ENCODE results near the gene NFKBIA. TPM values are rescaled to one million over a fixed set of nuclear protein-coding genes. Genes with fewer than 3 reads are reported as not detected.
A peak's percentile ranks its signal among the peaks of the same experiment; 100 is the strongest.
"Not testable (repeated sequence)": the region's sequence is repeated elsewhere in the genome, so short reads cannot be mapped to it uniquely, and the experiment has no call there.

The NFKBIA gene
- total RNA-seq, 1 donor, result 252 TPM

DNA sequence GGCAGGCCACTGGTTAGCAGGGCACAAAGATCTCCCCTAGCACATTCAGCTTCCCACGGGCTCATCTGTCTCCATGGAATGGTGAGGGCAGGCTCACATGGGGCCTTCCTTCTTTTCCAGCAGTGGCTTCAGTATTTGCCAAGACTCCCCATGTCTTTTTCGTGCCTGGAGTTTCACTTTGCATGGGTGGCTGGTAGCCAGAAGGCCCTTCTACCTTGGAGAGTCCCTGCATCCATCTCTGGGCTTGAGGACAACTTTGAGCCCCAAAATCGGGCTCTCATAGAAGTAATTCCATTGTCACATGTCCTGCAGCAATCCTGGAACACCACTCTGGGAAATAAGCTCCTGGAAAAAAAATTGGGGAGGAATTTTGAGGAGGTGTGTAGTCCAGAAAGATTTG is 42.1 kb downstream of the NFKBIA start:
- H3K4me3 ChIP-seq (ENCODE audit: low read depth, low read length), result no peak overlapping the region
- TF ChIP-seq CTCF (IDR thresholded peaks at IDR 0.05; ENCODE audit: insufficient read depth, low read depth, low read length), result no peak
- no peak for DNase-seq (ENCODE audit: low read depth)

DNA sequence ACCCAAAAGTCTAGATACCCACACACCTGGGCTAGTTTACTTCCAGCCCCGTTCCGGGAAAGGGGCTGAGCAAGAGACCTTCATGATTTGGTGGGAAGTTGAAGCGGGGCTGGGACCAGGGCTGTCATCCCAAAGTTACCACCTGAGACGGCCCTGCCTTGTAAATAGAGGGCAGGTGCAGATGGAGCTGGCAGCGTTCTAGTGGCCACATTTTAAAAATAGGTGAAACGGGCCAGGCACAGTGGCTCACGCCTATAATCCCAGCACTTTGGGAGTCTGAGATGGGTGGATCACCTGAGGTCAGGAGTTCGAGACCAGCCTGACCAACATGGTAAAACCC is 43.4 kb downstream of the NFKBIA start:
- no peak overlapping the region for H3K4me3 ChIP-seq (ENCODE audit: low read depth, low read length)
- DNase-seq (ENCODE audit: low read depth), result no peak
- TF ChIP-seq CTCF (IDR thresholded peaks at IDR 0.05; ENCODE audit: insufficient read depth, low read depth, low read length), result no peak

DNA sequence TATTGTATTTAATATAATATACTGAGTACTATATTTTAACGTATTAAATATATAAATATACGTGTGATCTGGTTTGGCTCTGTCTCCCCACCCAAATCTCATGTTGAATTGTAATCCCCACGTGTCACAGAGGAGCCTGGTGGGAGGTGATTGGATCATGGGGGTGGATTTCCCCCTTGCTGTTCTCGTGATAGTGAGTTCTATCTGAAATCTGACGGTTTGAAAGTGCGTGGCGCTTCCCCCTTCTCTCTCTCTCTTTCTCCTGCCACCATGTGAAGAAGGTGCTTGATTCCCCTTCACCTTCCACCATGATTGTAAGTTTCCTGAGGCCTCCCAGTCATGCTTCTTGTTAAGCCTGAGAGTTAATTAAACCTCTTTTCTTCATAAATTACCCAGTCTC is 44.9 kb downstream of the NFKBIA start:
- not testable (repeated sequence) for DNase-seq (ENCODE audit: low read depth); H3K4me3 ChIP-seq (ENCODE audit: low read depth, low read length)

GRCh38 chr14:35355981-35356841 is 48.3 kb downstream of the NFKBIA start:
- DNase-seq (ENCODE audit: low read depth), result peak; percentile 64
- TF ChIP-seq CTCF (IDR thresholded peaks at IDR 0.05; ENCODE audit: insufficient read depth, low read depth, low read length), result no peak
- no peak overlapping the region for H3K4me3 ChIP-seq (ENCODE audit: low read depth, low read length)

GRCh38 chr14:35355235-35355634 is 49.3 kb downstream of the NFKBIA start:
- not testable (repeated sequence) for DNase-seq (ENCODE audit: low read depth); H3K4me3 ChIP-seq (ENCODE audit: low read depth, low read length)

- H3K4me3 ChIP-seq (ENCODE audit: low read depth, low read length), result no peak overlapping the region
- TF ChIP-seq CTCF (IDR thresholded peaks at IDR 0.05; ENCODE audit: insufficient read depth, low read depth, low read length), result no peak
- no peak for DNase-seq (ENCODE audit: low read depth)
Observed at GRCh38 chr14:35353409-35354172, 51.0 kb downstream of the NFKBIA start.

GRCh38 chr14:35352274-35353233 is 52.0 kb downstream of the NFKBIA start:
- no peak for DNase-seq (ENCODE audit: low read depth)
- no peak overlapping the region for H3K4me3 ChIP-seq (ENCODE audit: low read depth, low read length)
- TF ChIP-seq CTCF (IDR thresholded peaks at IDR 0.05; ENCODE audit: insufficient read depth, low read depth, low read length), result no peak

All from fibroblast of villous mesenchyme (primary cell).